ENCODE measurements around the gene RPRD1A.

- TF ChIP-seq TAF1 (IDR thresholded peaks at IDR 0.05; ENCODE audit: low read depth, low read length) (peak; percentile 86), POLR2A (IDR thresholded peaks at IDR 0.05; ENCODE audit: low read depth, low read length) (peak; percentile 78), POU2F2 (IDR thresholded peaks at IDR 0.05; ENCODE audit: low read depth, low read length) (no peak; the same call in 1 of the 2 replicates), POLR2AphosphoS5 (IDR thresholded peaks at IDR 0.05; ENCODE audit: low read depth, low read length) (peak; percentile 76), PAX5 (IDR thresholded peaks at IDR 0.05; ENCODE audit: insufficient read depth, low read length, severe bottlenecking) (peak; percentile 33)
These were observed 95.0 kb downstream of the RPRD1A start, which contains the start of gene RMP24 for GRCh38 chr18:35972197-35973000.
